ENCODE results near the gene CCDC57.
"Not testable (repeated sequence)": the region's sequence is repeated elsewhere in the genome, so short reads cannot be mapped to it uniquely, and the experiment has no call there.

The CCDC57 gene

GRCh38 chr17:82212331-82213250 lies at the start of gene CCDC57:
Gene CCDC57 (minus strand): TSS chr17:82212842. CDS start chr17:82201944, 10,898 bp downstream.
- in situ Hi-C loops (cut with HindIII; ENCODE audit: low pct_ligation_motif_present, low pct_unique_long_range_greater_than_20kb, low sequenced_read_pairs), result no loop called here
- DNase-seq, result peak; percentile 89

GRCh38 chr17:82262344-82262743 lies 49.7 kb upstream of the CCDC57 start:
- in situ Hi-C loops (cut with HindIII; ENCODE audit: low pct_ligation_motif_present, low pct_unique_long_range_greater_than_20kb, low sequenced_read_pairs), result no loop called here
- no peak for DNase-seq

- in situ Hi-C loops (cut with HindIII; ENCODE audit: low pct_ligation_motif_present, low pct_unique_long_range_greater_than_20kb, low sequenced_read_pairs); DNase-seq: not testable (repeated sequence)
Observed at GRCh38 chr17:82259972-82260961, 47.6 kb upstream of the CCDC57 start.

- DNase-seq, result no peak
- in situ Hi-C loops (cut with HindIII; ENCODE audit: low pct_ligation_motif_present, low pct_unique_long_range_greater_than_20kb, low sequenced_read_pairs), result no loop called here
Observed at GRCh38 chr17:82258555-82258954, 45.9 kb upstream of the CCDC57 start.

GRCh38 chr17:82257473-82257872 lies 44.8 kb upstream of the CCDC57 start:
- DNase-seq, result no peak
- in situ Hi-C loops (cut with HindIII; ENCODE audit: low pct_ligation_motif_present, low pct_unique_long_range_greater_than_20kb, low sequenced_read_pairs), result no loop called here

GRCh38 chr17:82256242-82256885 lies 43.7 kb upstream of the CCDC57 start:
- DNase-seq, result no peak
- in situ Hi-C loops (cut with HindIII; ENCODE audit: low pct_ligation_motif_present, low pct_unique_long_range_greater_than_20kb, low sequenced_read_pairs), result no loop called here

- in situ Hi-C loops (cut with HindIII; ENCODE audit: low pct_ligation_motif_present, low pct_unique_long_range_greater_than_20kb, low sequenced_read_pairs), result no loop called here
- no peak for DNase-seq
Observed at GRCh38 chr17:82255402-82255972, 42.8 kb upstream of the CCDC57 start.

- in situ Hi-C loops (cut with HindIII; ENCODE audit: low pct_ligation_motif_present, low pct_unique_long_range_greater_than_20kb, low sequenced_read_pairs); DNase-seq: not testable (repeated sequence)
Observed at GRCh38 chr17:82254746-82255145, 42.1 kb upstream of the CCDC57 start.

- in situ Hi-C loops (cut with HindIII; ENCODE audit: low pct_ligation_motif_present, low pct_unique_long_range_greater_than_20kb, low sequenced_read_pairs); DNase-seq: not testable (repeated sequence)
Observed at GRCh38 chr17:82254096-82254495, 41.5 kb upstream of the CCDC57 start.

- in situ Hi-C loops (cut with HindIII; ENCODE audit: low pct_ligation_motif_present, low pct_unique_long_range_greater_than_20kb, low sequenced_read_pairs), result no loop called here
- DNase-seq, result no peak
Observed at GRCh38 chr17:82253179-82253544, 40.5 kb upstream of the CCDC57 start.

- no peak for DNase-seq
- in situ Hi-C loops (cut with HindIII; ENCODE audit: low pct_ligation_motif_present, low pct_unique_long_range_greater_than_20kb, low sequenced_read_pairs), result no loop called here
Observed at GRCh38 chr17:82252511-82253178, 40.0 kb upstream of the CCDC57 start.

- in situ Hi-C loops (cut with HindIII; ENCODE audit: low pct_ligation_motif_present, low pct_unique_long_range_greater_than_20kb, low sequenced_read_pairs), result no loop called here
- DNase-seq, result no peak
Observed at GRCh38 chr17:82250868-82251500, 38.3 kb upstream of the CCDC57 start.

- no peak for DNase-seq
- in situ Hi-C loops (cut with HindIII; ENCODE audit: low pct_ligation_motif_present, low pct_unique_long_range_greater_than_20kb, low sequenced_read_pairs), result no loop called here
Observed at GRCh38 chr17:82249896-82250581, 37.4 kb upstream of the CCDC57 start.

- in situ Hi-C loops (cut with HindIII; ENCODE audit: low pct_ligation_motif_present, low pct_unique_long_range_greater_than_20kb, low sequenced_read_pairs), result no loop called here
- no peak for DNase-seq
Observed at GRCh38 chr17:82248815-82249674, 36.4 kb upstream of the CCDC57 start.

GRCh38 chr17:82247856-82248671 lies 35.4 kb upstream of the CCDC57 start:
- in situ Hi-C loops (cut with HindIII; ENCODE audit: low pct_ligation_motif_present, low pct_unique_long_range_greater_than_20kb, low sequenced_read_pairs), result no loop called here

More at GRCh38 chr17:82247856-82248671, 35.4 kb upstream of the CCDC57 start:
- no peak for DNase-seq

Data from ACHN (cell line).